H1 (cell line): ENCODE measurements around the gene ZBTB7B. TPM values are rescaled to one million over a fixed set of nuclear protein-coding genes. Genes with fewer than 3 reads are reported as not detected.

Source experiments
- CTCF ChIA-PET: fragments of 300-600 bp; sonication (Branson Sonifier 250); formaldehyde crosslinking; loops from one replicate; lab custom pipeline; 2021; ENCODE audit not compliant: partially characterized antibody; lab: Charles Lee
- POLR2A ChIA-PET: fragments of 300-600 bp; sonication (Branson Sonifier 250); formaldehyde crosslinking; loops from one replicate; lab custom pipeline; 2021; ENCODE audit warnings: inconsistent platforms; ENCODE audit not compliant: partially characterized antibody; lab: Charles Lee
- DNase-seq, 2 experiments: peaks; one replicate each; pipeline versions ENCODE4 v3.0.0 to v3.0.0-alpha.2; 2010 to 2022; ENCODE audit warnings: low spot score in 2 of 2, low read depth in 1 of 2, mixed read lengths in 1 of 2
- FAIRE-seq: peaks from 2 replicates; lab custom pipeline; 2011; peaks lifted over from hg19 to GRCh38; lab: Jason Lieb, UNC
- H2AFZ ChIP-seq: 2 replicates; pipeline ENCODE4 v1.8.1; 2012; ENCODE audit warnings: low read length, inconsistent platforms
- H2AK5ac ChIP-seq: 2 replicates; pipeline ENCODE4 v1.6.1; 2013; ENCODE audit warnings: low read depth, low read length
- H2BK120ac ChIP-seq: replicated peaks from 2 replicates; pipeline ENCODE3; 2013; ENCODE audit warnings: low read depth, low read length, inconsistent platforms
- H2BK12ac ChIP-seq: 2 replicates; pipeline ENCODE4 v1.6.1; 2013; ENCODE audit warnings: low read depth, low read length
- H2BK15ac ChIP-seq: 2 replicates; pipeline ENCODE4 v1.6.1; 2013; ENCODE audit warnings: low read length
- H2BK20ac ChIP-seq: 2 replicates; pipeline ENCODE4 v1.6.1; 2013; ENCODE audit warnings: low read length
- H2BK5ac ChIP-seq: 2 replicates; pipeline ENCODE4 v1.6.1; 2013; ENCODE audit warnings: low read depth, low read length
- H3K14ac ChIP-seq: 2 replicates; pipeline ENCODE4 v1.6.1; 2013; ENCODE audit warnings: inconsistent platforms; ENCODE audit not compliant: insufficient read length
- H3K18ac ChIP-seq: 2 replicates; pipeline ENCODE4 v1.6.1; 2013; ENCODE audit warnings: low read length; ENCODE audit errors: extremely low read depth
- H3K23ac ChIP-seq: 2 replicates; pipeline ENCODE4 v1.6.1; 2013; ENCODE audit warnings: inconsistent platforms; ENCODE audit not compliant: insufficient read length
- H3K23me2 ChIP-seq: 2 replicates; pipeline ENCODE4 v1.6.1; 2013; ENCODE audit warnings: low read depth, low read length
- H3K27ac ChIP-seq: 2 replicates; pipeline ENCODE4 v1.6.1; 2011; ENCODE audit warnings: low read depth, low read length, inconsistent platforms
- H3K27me3 ChIP-seq, 4 experiments: replicated peaks in 1 of 4; 1 replicate in 1 of 4; 2 replicates in 3 of 4; pipeline versions ENCODE4 v1.6.1 to v1.8.1; 2011 to 2013; ENCODE audit warnings: low read length in 3 of 4, mild to moderate bottlenecking in 3 of 4, inconsistent platforms in 2 of 4, mixed read lengths in 2 of 4, moderate library complexity in 1 of 4; ENCODE audit not compliant: control insufficient read depth in 3 of 4, insufficient read depth in 3 of 4; ENCODE audit errors: extremely low read depth in 1 of 4
- H3K36me3 ChIP-seq, 4 experiments: 2 replicates each; pipeline versions ENCODE4 v1.6.1 to v1.8.1; 2011 to 2013; ENCODE audit warnings: mild to moderate bottlenecking in 4 of 4, low read length in 3 of 4, moderate library complexity in 2 of 4, control low read depth in 1 of 4, inconsistent platforms in 1 of 4; ENCODE audit not compliant: insufficient read depth in 4 of 4, control insufficient read depth in 2 of 4
- H3K4ac ChIP-seq: replicated peaks from 2 replicates; pipeline ENCODE3; 2013; ENCODE audit warnings: low read length, low read depth, mixed read lengths, inconsistent platforms; ENCODE audit not compliant: insufficient read length
- H3K4me1 ChIP-seq, 4 experiments: replicated peaks in 1 of 4; 1 replicate in 1 of 4; 2 replicates in 3 of 4; pipeline versions ENCODE4 v1.6.1 to v1.8.1; 2011 to 2013; ENCODE audit warnings: low read length in 3 of 4, inconsistent platforms in 2 of 4, mixed read lengths in 1 of 4; ENCODE audit not compliant: insufficient read depth in 4 of 4, control insufficient read depth in 3 of 4
- H3K4me2 ChIP-seq, 2 experiments: 2 replicates each; pipeline versions ENCODE4 v1.6.1 to v1.8.1; 2011 to 2013; ENCODE audit warnings: low read depth in 2 of 2, low read length in 2 of 2, control low read depth in 1 of 2, inconsistent platforms in 1 of 2, mild to moderate bottlenecking in 1 of 2; ENCODE audit not compliant: insufficient read depth in 1 of 2
- H3K4me3 ChIP-seq, 4 experiments: fragments of 200-600, 300-600 bp in 1 of 4; sonication (generic), shearing (Covaris generic), sonication (Bioruptor Twin) in 1 of 4; 2 replicates each; pipeline versions ENCODE4 v1.5.1 to v1.8.1; 2011 to 2016; ENCODE audit warnings: low read length in 4 of 4, low read depth in 3 of 4, control low read depth in 2 of 4, inconsistent platforms in 2 of 4, mild to moderate bottlenecking in 2 of 4, mixed read lengths in 1 of 4, moderate library complexity in 1 of 4; ENCODE audit not compliant: insufficient read depth in 2 of 4; ENCODE audit errors: extremely low read depth in 1 of 4
- H3K56ac ChIP-seq: replicated peaks from 2 replicates; pipeline ENCODE3; 2013; ENCODE audit warnings: low read depth, mild to moderate bottlenecking, mixed read lengths, low read length, inconsistent platforms; ENCODE audit not compliant: insufficient read length
- H3K79me1 ChIP-seq: 2 replicates; pipeline ENCODE4 v1.6.1; 2013; ENCODE audit warnings: low read depth, low read length, control low read depth
- H3K79me2 ChIP-seq, 2 experiments: 2 replicates each; pipeline versions ENCODE4 v1.6.1 to v1.8.1; 2012 to 2013; ENCODE audit warnings: low read length in 2 of 2, mild to moderate bottlenecking in 2 of 2, inconsistent platforms in 1 of 2; ENCODE audit not compliant: insufficient read depth in 2 of 2, control insufficient read depth in 1 of 2
- H3K9ac ChIP-seq, 4 experiments: replicated peaks in 1 of 4; 1 replicate in 1 of 4; 2 replicates in 3 of 4; pipeline versions ENCODE4 v1.6.1 to v1.8.1; 2011 to 2013; ENCODE audit warnings: low read depth in 3 of 4, low read length in 3 of 4, control low read depth in 2 of 4, mild to moderate bottlenecking in 2 of 4, moderate library complexity in 2 of 4, inconsistent platforms in 1 of 4; ENCODE audit errors: extremely low read depth in 1 of 4
- H3K9me3 ChIP-seq, 2 experiments: 2 replicates each; pipeline versions ENCODE4 v1.6.1 to v1.8.1; 2012 to 2013; ENCODE audit warnings: mild to moderate bottlenecking in 2 of 2, moderate library complexity in 2 of 2, control low read depth in 1 of 2, inconsistent platforms in 1 of 2, low read depth in 1 of 2, low read length in 1 of 2, mixed read lengths in 1 of 2; ENCODE audit not compliant: insufficient read depth in 2 of 2
- H4K20me1 ChIP-seq, 2 experiments: replicated peaks in 1 of 2; 2 replicates each; pipeline versions ENCODE3 to v1.8.1; 2011 to 2013; ENCODE audit warnings: inconsistent platforms in 2 of 2, low read length in 2 of 2, mild to moderate bottlenecking in 1 of 2; ENCODE audit not compliant: insufficient read depth in 2 of 2, control insufficient read depth in 1 of 2
- H4K5ac ChIP-seq: 2 replicates; pipeline ENCODE4 v1.6.1; 2013; ENCODE audit warnings: low read length, low read depth, mixed read lengths, inconsistent platforms; ENCODE audit not compliant: insufficient read length
- H4K8ac ChIP-seq: 2 replicates; pipeline ENCODE4 v1.8.0; 2013; ENCODE audit warnings: mild to moderate bottlenecking, moderate library complexity, low read length, inconsistent platforms; ENCODE audit not compliant: insufficient read depth; ENCODE audit errors: extremely low read depth
- H4K91ac ChIP-seq: replicated peaks from 2 replicates; pipeline ENCODE3; 2013; ENCODE audit warnings: low read length, mixed read lengths, inconsistent platforms; ENCODE audit not compliant: insufficient read length
- CBX5 ChIP-seq: fragments of 300-800, 300-1000 bp; sonication (generic); IDR thresholded peaks from 2 replicates; pipeline ENCODE4 v1.7.1; 2016; ENCODE audit warnings: antibody characterized with exemption, low read length, low read depth
- CHD1 ChIP-seq: IDR thresholded peaks from 2 replicates; pipeline ENCODE4 v1.6.1; 2012; ENCODE audit warnings: low read depth, low read length, improper control_type of control experiment
- CHD2 ChIP-seq: IDR thresholded peaks from 2 replicates; pipeline ENCODE4 v1.6.1; 2012; ENCODE audit warnings: low read length, improper control_type of control experiment
- EP300 ChIP-seq, 2 experiments: IDR thresholded peaks; 1 replicate in 1 of 2; 2 replicates in 1 of 2; pipeline ENCODE4 v1.6.1; 2011 to 2012; ENCODE audit warnings: low read depth in 2 of 2, low read length in 2 of 2, mild to moderate bottlenecking in 2 of 2, borderline replicate concordance in 1 of 2, inconsistent platforms in 1 of 2, moderate library complexity in 1 of 2
- HDAC2 ChIP-seq, 2 experiments: fragments of 300-600 bp in 1 of 2; sonication (generic) in 1 of 2; IDR thresholded peaks; 2 replicates each; pipeline ENCODE4 v1.6.1; 2011 to 2012; ENCODE audit warnings: low read depth in 2 of 2, low read length in 2 of 2, mild to moderate bottlenecking in 2 of 2, moderate library complexity in 2 of 2, borderline replicate concordance in 1 of 2, inconsistent platforms in 1 of 2
- JUN ChIP-seq: IDR thresholded peaks from 2 replicates; pipeline ENCODE4 v1.6.1; 2011; ENCODE audit warnings: low read depth, mild to moderate bottlenecking, improper control_type of control experiment, low read length
- KDM1A ChIP-seq: fragments of 200-600, 300-600 bp; sonication (generic); IDR thresholded peaks from 2 replicates; pipeline ENCODE4 v1.7.1; 2016; ENCODE audit warnings: mild to moderate bottlenecking, low read length, borderline replicate concordance
- SIN3A ChIP-seq, 2 experiments: IDR thresholded peaks in 1 of 2; conservative IDR thresholded peaks in 1 of 2; 2 replicates each; pipeline ENCODE4 v1.6.1; 2011 to 2012; ENCODE audit warnings: low read length in 2 of 2, improper control_type of control experiment in 1 of 2, low read depth in 1 of 2, mild to moderate bottlenecking in 1 of 2
- SP2 ChIP-seq: IDR thresholded peaks from 2 replicates; pipeline ENCODE4 v1.6.1; 2012; ENCODE audit warnings: mild to moderate bottlenecking, low read length, inconsistent platforms
- ZNF274 ChIP-seq: IDR thresholded peaks from 2 replicates; pipeline ENCODE4 v1.7.0; 2012; ENCODE audit warnings: low read length, borderline replicate concordance; ENCODE audit errors: extremely low read depth
- WGBS, 2 experiments: shearing (Covaris generic) in 1 of 2; methylation state at CpG; one replicate each; pipeline versions ENCODE4 v1.1.6 to v1.1.7; 2013 to 2015; ENCODE audit warnings: low lambda C conversion rate in 2 of 2, mixed read lengths in 2 of 2, inconsistent platforms in 1 of 2, low coverage in 1 of 2, missing lambda C conversion rate in 1 of 2; ENCODE audit not compliant: insufficient replicate concordance in 2 of 2, insufficient coverage in 1 of 2, insufficient read length in 1 of 2; ENCODE audit errors: extremely low coverage in 1 of 2, missing lambda C conversion rate in 1 of 2; 5-methylcytosine and 5-hydroxymethylcytosine counted together
- polyA plus RNA-seq, 7 experiments: library from polyadenylated mRNA; depleted of rRNA in 3 of 7; stranded (reverse) in 5 of 7; unstranded in 2 of 7; fragments of >200 nt in 5 of 7; fragments of 200-250 nt in 2 of 7; gene quantifications; 1 replicate in 5 of 7; 2 replicates in 1 of 7; 4 replicates in 1 of 7; pipeline versions ENCODE4 v1.2.1 to v1.2.3, GENCODE V29; 2011 to 2013; ENCODE audit warnings: missing spikeins in 2 of 7, mixed read lengths in 2 of 7
- total RNA-seq: library from RNA; stranded (reverse); fragmentation: NEBNext Ultra II Directional; extraction: Animal tissue kit (Norgen Biotek cat#: 25700); gene quantifications from 2 replicates; pipeline ENCODE4 v1.2.1, GENCODE V29; 2021
- TF ChIP-seq, protein P1 (sequence below): IDR thresholded peaks from 2 replicates; pipeline ENCODE4 v1.6.1; 2011; ENCODE audit warnings: low read depth, mild to moderate bottlenecking, low read length; ENCODE audit not compliant: insufficient read depth

The ZBTB7B gene
- total and polyA plus RNA-seq, 2 of the 8 experiments (the other 6 are each of a cell fraction or from before 2014, with no cell fraction given), result 24.5 to 36.9 TPM

GRCh38 chr1:155029513-155030242, 27.1 kb downstream of the ZBTB7B start:
- CTCF ChIA-PET, result interaction anchor here (0.6 to 9.5 kb wide), 8 partner anchors 10 to 1672 kb away, joined by 3 to 76 read pairs (median 10); no protein-coding TSS in a partner anchor
- TF ChIP-seq, protein P1, sequence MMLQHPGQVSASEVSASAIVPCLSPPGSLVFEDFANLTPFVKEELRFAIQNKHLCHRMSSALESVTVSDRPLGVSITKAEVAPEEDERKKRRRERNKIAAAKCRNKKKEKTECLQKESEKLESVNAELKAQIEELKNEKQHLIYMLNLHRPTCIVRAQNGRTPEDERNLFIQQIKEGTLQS, result no peak
- TF ChIP-seq KDM1A (no peak), HDAC2 (IDR thresholded peaks at IDR 0.05; ENCODE audit: borderline replicate concordance in 1 of 2, low read depth in 2 of 2, low read length in 2 of 2) (no peak), CBX5 (no peak), CHD1 (no peak), ZNF274 (no peak), EP300 (IDR thresholded peaks at IDR 0.05; ENCODE audit: borderline replicate concordance in 1 of 2, low read depth in 2 of 2, low read length in 2 of 2) (no peak), JUN (no peak), CHD2 (no peak), SP2 (no peak), SIN3A (conservative IDR thresholded peaks at IDR 0.05 in 1 of 2, IDR thresholded peaks at IDR 0.05 in 1 of 2; ENCODE audit: low read depth in 1 of 2, low read length in 2 of 2) (no peak)

More at GRCh38 chr1:155029513-155030242, 27.1 kb downstream of the ZBTB7B start:
- POLR2A ChIA-PET, result interaction anchor here (0.6 to 2.0 kb wide), 6 partner anchors 12 to 693 kb away, joined by 3 to 5 read pairs (median 3); no protein-coding TSS in a partner anchor
- Histone ChIP-seq H3K27me3 (peaks cover 0 to 3% (median 1%) of the 10 kb centered on the region in 4 experiments; a peak in 1 of 7 replicates), H3K23ac (no peak overlapping the region), H4K5ac (no peak overlapping the region), H3K23me2 (no peaks in the 10 kb centered on the region), H2BK20ac (no peak overlapping the region), H3K4me2 (no peak overlapping the region), H4K20me1 (no peaks in the 10 kb centered on the region), H2BK120ac (no peak overlapping the region), H2BK12ac (no peak overlapping the region), H2AK5ac (no peak overlapping the region), H4K91ac (no peak overlapping the region), H3K4ac (no peak overlapping the region), H3K18ac (no peak overlapping the region), H2BK15ac (no peak overlapping the region), H3K9ac (no peak overlapping the region), H3K36me3 (no peaks in the 10 kb centered on the region), H4K8ac (no peak overlapping the region), H3K9me3 (no peaks in the 10 kb centered on the region), H3K4me1 (peaks cover 0 to 5% (median 0%) of the 10 kb centered on the region in 4 experiments; a peak in 2 of 7 replicates), H3K79me2 (no peaks in the 10 kb centered on the region), H3K79me1 (no peaks in the 10 kb centered on the region), H3K14ac (no peak overlapping the region), H3K27ac (no peak overlapping the region), H2BK5ac (no peak overlapping the region), H3K4me3 (no peak overlapping the region), H2AFZ (no peak overlapping the region), H3K56ac (no peak overlapping the region)
- no peak for FAIRE-seq
- DNase-seq, result no peak
- WGBS, 2 experiments, result 91% methylated on average over 16 of the region's 16 CpGs; no CpG with 5 or more reads in 1 of the 2 experiments
